GM19351 (cell line): Measurements from ENCODE around the gene AFG3L2.

Experiments used
- ATAC-seq: cut with Tn5 transposase; IDR thresholded peaks from one replicate; pipeline ENCODE4 v1.9.1; 2021; ENCODE audit warnings: mild to moderate bottlenecking, moderate library complexity; ENCODE audit not compliant: unreplicated experiment

The AFG3L2 gene

GRCh38 chr18:12282442-12283039 is 94.5 kb downstream of the AFG3L2 start:
- no peak for ATAC-seq

- ATAC-seq: no peak
Measured at GRCh38 chr18:12281861-12282260, 95.2 kb downstream of the AFG3L2 start.

GRCh38 chr18:12279781-12280531 is 97.1 kb downstream of the AFG3L2 start:
- ATAC-seq: no peak
